ENCODE data around the gene STT3A.

STT3A gene

GRCh38 chr11:125572916-125573315 lies 19.7 kb upstream of the STT3A start:
- no peak for TF ChIP-seq GATA2 (IDR thresholded peaks at IDR 0.05; ENCODE audit: low read depth, low read length)
- no peak for TF ChIP-seq GATA3 (IDR thresholded peaks at IDR 0.05; ENCODE audit: low read depth, low read length)

GRCh38 chr11:125578783-125579182 lies 13.9 kb upstream of the STT3A start:
- TF ChIP-seq GATA3 (IDR thresholded peaks at IDR 0.05; ENCODE audit: low read depth, low read length) = no peak

GRCh38 chr11:125579811-125580210 lies 12.8 kb upstream of the STT3A start:
- TF ChIP-seq GATA3 (IDR thresholded peaks at IDR 0.05; ENCODE audit: low read depth, low read length) (no peak), GATA2 (IDR thresholded peaks at IDR 0.05; ENCODE audit: low read depth, low read length) (no peak)

GRCh38 chr11:125583496-125583895 lies 9.2 kb upstream of the STT3A start:
- no peak for TF ChIP-seq GATA3 (IDR thresholded peaks at IDR 0.05; ENCODE audit: low read depth, low read length)
- TF ChIP-seq GATA2 (IDR thresholded peaks at IDR 0.05; ENCODE audit: low read depth, low read length) = no peak

- TF ChIP-seq GATA2 (IDR thresholded peaks at IDR 0.05; ENCODE audit: low read depth, low read length) (no peak), GATA3 (IDR thresholded peaks at IDR 0.05; ENCODE audit: low read depth, low read length) (no peak)
Observed at GRCh38 chr11:125585487-125585886, 7.2 kb upstream of the STT3A start.

GRCh38 chr11:125586623-125587022 lies 6.0 kb upstream of the STT3A start:
- TF ChIP-seq GATA2 (IDR thresholded peaks at IDR 0.05; ENCODE audit: low read depth, low read length) (no peak), GATA3 (IDR thresholded peaks at IDR 0.05; ENCODE audit: low read depth, low read length) (no peak)

- no peak for TF ChIP-seq GATA3 (IDR thresholded peaks at IDR 0.05; ENCODE audit: low read depth, low read length)
Observed at GRCh38 chr11:125587480-125587879, 5.2 kb upstream of the STT3A start.

GRCh38 chr11:125588505-125588904 lies 4.1 kb upstream of the STT3A start:
- TF ChIP-seq GATA3 (IDR thresholded peaks at IDR 0.05; ENCODE audit: low read depth, low read length) = no peak
- no peak for TF ChIP-seq GATA2 (IDR thresholded peaks at IDR 0.05; ENCODE audit: low read depth, low read length)

- TF ChIP-seq GATA2 (IDR thresholded peaks at IDR 0.05; ENCODE audit: low read depth, low read length) (no peak), GATA3 (IDR thresholded peaks at IDR 0.05; ENCODE audit: low read depth, low read length) (no peak)
Observed at GRCh38 chr11:125591649-125592304, 875 bp upstream of the STT3A start.

- TF ChIP-seq GATA2 (IDR thresholded peaks at IDR 0.05; ENCODE audit: low read depth, low read length) (no peak), GATA3 (IDR thresholded peaks at IDR 0.05; ENCODE audit: low read depth, low read length) (no peak)
Observed at GRCh38 chr11:125593114-125593820, 615 bp downstream of the STT3A start.

- TF ChIP-seq GATA3 (IDR thresholded peaks at IDR 0.05; ENCODE audit: low read depth, low read length) (no peak), GATA2 (IDR thresholded peaks at IDR 0.05; ENCODE audit: low read depth, low read length) (no peak)
Observed at GRCh38 chr11:125594958-125595357, 2.3 kb downstream of the STT3A start.

- TF ChIP-seq GATA3 (IDR thresholded peaks at IDR 0.05; ENCODE audit: low read depth, low read length) (no peak), GATA2 (IDR thresholded peaks at IDR 0.05; ENCODE audit: low read depth, low read length) (no peak)
Observed at GRCh38 chr11:125600663-125601062, 8.0 kb downstream of the STT3A start.

GRCh38 chr11:125603207-125603606 lies 10.6 kb downstream of the STT3A start:
- no peak for TF ChIP-seq GATA3 (IDR thresholded peaks at IDR 0.05; ENCODE audit: low read depth, low read length)
- no peak for TF ChIP-seq GATA2 (IDR thresholded peaks at IDR 0.05; ENCODE audit: low read depth, low read length)

- TF ChIP-seq GATA2 (IDR thresholded peaks at IDR 0.05; ENCODE audit: low read depth, low read length) = no peak
- TF ChIP-seq GATA3 (IDR thresholded peaks at IDR 0.05; ENCODE audit: low read depth, low read length) = no peak
Observed at GRCh38 chr11:125605417-125605816, 12.8 kb downstream of the STT3A start.

GRCh38 chr11:125609545-125609944 lies 16.9 kb downstream of the STT3A start:
- TF ChIP-seq GATA3 (IDR thresholded peaks at IDR 0.05; ENCODE audit: low read depth, low read length) (no peak), GATA2 (IDR thresholded peaks at IDR 0.05; ENCODE audit: low read depth, low read length) (no peak)
